ENCODE data around the gene KCNG4.

DNA sequence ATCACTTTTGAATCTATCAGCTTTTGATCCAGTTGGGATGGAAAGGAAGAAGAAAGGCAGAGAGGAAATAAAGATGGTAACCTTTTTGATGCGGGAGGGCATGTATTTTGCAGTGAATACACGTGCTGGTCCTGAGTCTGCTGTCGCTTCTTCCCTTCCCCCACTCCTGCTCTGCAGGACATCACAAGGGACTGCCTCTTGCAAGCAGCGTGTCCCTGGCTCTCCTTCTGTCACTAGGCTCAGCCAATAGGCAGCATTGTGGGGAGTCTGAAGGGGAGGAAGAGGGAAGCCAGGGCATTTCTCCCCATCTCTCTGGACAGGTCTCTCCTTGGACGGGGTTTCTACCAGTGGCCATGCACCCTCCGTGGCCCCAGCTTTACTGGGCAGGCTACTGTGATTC, 39.2 kb upstream of the KCNG4 start:
- TF ChIP-seq, protein P1, sequence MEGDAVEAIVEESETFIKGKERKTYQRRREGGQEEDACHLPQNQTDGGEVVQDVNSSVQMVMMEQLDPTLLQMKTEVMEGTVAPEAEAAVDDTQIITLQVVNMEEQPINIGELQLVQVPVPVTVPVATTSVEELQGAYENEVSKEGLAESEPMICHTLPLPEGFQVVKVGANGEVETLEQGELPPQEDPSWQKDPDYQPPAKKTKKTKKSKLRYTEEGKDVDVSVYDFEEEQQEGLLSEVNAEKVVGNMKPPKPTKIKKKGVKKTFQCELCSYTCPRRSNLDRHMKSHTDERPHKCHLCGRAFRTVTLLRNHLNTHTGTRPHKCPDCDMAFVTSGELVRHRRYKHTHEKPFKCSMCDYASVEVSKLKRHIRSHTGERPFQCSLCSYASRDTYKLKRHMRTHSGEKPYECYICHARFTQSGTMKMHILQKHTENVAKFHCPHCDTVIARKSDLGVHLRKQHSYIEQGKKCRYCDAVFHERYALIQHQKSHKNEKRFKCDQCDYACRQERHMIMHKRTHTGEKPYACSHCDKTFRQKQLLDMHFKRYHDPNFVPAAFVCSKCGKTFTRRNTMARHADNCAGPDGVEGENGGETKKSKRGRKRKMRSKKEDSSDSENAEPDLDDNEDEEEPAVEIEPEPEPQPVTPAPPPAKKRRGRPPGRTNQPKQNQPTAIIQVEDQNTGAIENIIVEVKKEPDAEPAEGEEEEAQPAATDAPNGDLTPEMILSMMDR (IDR thresholded peaks at IDR 0.05; ENCODE audit: extremely low read depth in 1 of 2, insufficient read depth in 1 of 2, low read depth in 1 of 2, low read length in 2 of 2): no peak
- TF ChIP-seq, protein P2, sequence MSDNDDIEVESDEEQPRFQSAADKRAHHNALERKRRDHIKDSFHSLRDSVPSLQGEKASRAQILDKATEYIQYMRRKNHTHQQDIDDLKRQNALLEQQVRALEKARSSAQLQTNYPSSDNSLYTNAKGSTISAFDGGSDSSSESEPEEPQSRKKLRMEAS (IDR thresholded peaks at IDR 0.05; ENCODE audit: insufficient read depth, insufficient read length): no peak
- TF ChIP-seq POLR2A (IDR thresholded peaks at IDR 0.05; ENCODE audit: low read depth, low read length): no peak
- TF ChIP-seq EZH2 (IDR thresholded peaks at IDR 0.05; ENCODE audit: borderline replicate concordance, low read depth, low read length, severe bottlenecking): no peak
- no peak for TF ChIP-seq JUN (IDR thresholded peaks at IDR 0.05; ENCODE audit: borderline replicate concordance, insufficient read depth, insufficient read length, low read depth)
